GM12872 (cell line): ENCODE data around the gene CD276.

ENCODE experiments used
- TF ChIP-seq, protein P1 (sequence below): IDR thresholded peaks from 3 replicates; pipeline ENCODE4 v1.5.1; 2011; ENCODE audit warnings: low read depth, mild to moderate bottlenecking, low read length, moderate library complexity; ENCODE audit not compliant: insufficient read depth

The CD276 gene

DNA sequence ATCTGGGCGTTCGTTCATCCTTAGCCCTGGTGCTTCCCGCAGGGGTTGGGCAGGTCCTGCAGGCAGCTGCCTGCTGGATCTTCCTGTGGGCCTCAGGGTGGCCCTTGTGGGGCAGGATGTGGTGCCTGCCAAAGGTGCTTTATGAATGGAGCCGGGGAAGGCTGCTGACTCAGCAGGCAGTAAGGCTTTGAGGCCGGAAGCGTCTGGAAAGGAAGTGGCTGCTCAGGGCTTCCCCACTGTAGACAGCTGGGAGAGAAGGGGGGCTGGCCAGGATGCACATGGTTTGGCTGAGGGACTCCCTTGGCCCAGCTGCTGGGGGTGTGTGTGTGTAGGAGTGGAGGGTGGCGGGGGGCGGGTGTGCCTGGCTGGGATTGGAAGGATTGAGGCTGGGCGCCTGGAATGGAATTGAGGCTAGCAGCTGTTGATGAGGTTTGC is 12.9 kb downstream of the CD276 start:
- TF ChIP-seq, protein P1, sequence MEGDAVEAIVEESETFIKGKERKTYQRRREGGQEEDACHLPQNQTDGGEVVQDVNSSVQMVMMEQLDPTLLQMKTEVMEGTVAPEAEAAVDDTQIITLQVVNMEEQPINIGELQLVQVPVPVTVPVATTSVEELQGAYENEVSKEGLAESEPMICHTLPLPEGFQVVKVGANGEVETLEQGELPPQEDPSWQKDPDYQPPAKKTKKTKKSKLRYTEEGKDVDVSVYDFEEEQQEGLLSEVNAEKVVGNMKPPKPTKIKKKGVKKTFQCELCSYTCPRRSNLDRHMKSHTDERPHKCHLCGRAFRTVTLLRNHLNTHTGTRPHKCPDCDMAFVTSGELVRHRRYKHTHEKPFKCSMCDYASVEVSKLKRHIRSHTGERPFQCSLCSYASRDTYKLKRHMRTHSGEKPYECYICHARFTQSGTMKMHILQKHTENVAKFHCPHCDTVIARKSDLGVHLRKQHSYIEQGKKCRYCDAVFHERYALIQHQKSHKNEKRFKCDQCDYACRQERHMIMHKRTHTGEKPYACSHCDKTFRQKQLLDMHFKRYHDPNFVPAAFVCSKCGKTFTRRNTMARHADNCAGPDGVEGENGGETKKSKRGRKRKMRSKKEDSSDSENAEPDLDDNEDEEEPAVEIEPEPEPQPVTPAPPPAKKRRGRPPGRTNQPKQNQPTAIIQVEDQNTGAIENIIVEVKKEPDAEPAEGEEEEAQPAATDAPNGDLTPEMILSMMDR, result no peak

DNA sequence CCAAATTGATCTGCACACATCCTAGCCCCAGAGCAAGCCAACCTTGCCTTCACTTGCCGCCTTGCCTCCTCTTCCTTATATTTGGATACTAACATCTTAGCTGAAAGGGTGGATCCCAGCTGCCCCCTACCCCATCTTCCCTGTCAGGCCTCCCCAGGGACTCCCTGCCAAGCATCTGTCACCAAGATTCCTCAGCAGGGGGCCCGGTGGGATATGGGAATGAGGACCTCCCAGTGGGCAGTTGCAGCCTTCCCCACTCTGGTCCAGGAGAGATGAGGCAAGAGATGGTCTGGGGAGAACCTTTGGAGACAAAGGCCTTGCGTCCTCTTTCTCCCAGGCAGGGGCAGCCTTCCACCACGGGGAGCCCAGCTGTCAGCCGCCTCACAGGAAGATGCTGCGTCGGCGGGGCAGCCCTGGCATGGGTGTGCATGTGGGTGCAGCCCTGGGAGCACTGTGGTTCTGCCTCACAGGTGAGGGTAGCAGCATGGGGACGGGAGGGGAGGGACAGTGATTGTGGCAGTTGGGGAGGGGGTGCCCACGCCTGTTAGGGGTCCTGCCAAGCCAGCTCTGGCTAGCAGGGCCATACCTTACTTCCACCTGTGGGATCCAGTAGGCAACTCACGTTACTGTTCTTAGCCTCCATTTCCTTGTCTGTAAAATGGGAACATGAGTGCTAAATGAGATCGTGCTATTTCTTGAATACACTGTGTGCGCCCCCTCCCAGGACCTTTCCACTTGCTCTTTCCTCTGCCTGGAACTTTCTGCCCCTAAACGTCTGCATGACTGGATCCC is 15.3 kb downstream of the CD276 start:
- TF ChIP-seq, protein P1, result no peak

GRCh38 chr15:73700041-73700842 is 16.1 kb downstream of the CD276 start:
- TF ChIP-seq, protein P1, result peak; percentile 88

DNA sequence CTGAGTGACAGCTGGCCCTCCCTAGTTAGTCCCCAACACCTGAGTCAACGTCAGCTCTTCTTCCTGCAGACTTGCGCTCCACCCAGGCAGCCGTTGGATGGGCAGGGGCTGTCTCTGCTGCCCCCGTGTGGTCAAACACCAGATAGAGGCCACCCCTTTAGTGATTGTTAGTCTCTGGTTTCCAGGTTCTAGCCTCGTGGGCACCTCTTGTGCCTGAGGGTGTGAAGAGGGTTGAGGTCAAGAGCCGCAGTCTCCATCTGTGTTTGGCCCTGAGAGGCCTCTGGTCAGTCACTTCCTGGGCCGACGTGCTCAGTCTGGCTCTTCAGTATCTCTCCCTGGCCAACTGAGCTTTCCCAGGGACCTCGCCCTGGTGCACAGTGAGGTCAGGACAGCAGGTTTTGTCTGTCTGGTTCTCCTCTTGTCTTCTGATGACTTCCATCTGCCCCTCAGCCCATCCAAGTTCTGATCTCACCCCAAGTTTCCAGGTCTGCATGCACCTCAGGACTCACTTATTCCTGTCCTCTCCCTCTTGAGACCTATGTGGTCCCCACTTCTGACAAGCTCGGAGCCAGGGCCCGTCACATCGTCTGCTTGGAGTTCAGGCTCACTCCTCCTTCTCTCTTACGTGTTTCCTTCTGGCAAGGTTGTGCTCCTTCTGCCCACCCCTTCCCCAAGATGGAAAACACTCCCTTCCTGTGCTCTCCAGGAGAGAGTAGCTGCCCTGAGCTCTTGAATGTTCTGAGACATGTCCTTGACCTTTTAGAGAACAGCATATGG is 20.9 kb downstream of the CD276 start:
- TF ChIP-seq, protein P1, result peak; percentile 94

DNA sequence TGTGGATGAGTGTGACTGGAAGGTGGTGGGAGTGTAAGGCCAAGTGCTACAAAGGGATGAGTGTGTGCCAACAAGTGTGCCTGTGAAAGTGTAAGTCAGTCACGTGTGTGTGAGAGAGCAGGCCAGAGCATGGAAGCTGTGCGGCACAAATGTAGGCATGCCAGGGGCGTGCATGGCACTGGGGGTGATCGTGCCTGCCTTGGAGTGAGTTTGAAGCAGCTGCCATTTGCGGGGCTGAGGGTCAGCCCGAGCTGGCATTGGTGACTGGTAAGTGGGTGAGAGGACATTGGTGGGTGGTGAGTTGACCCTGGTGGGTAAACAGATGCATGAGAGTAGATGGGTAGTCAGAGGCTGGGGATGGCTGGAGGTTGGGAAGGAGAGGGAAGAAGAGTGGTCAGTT is 24.5 kb downstream of the CD276 start:
- TF ChIP-seq, protein P1, result no peak

DNA sequence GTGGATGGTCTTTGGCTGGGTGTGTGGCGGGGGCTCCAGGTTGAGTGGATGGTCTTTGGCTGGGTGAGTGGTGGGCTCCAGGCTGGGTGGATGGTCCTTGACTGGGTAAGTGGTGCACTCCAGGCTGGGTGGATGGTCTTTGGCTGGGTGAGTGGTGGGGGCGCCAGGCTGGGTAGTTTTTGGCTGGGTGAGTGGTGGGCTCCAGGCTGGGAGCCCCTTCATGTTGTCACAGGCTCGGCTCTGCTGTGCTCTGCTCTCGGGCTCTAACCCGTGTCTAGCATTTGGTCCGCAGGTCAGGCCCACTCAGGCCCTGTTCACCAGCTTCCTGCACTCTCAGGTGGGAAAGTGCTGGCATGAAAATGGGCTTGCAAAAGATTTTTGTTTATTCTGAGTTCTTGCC is 25.1 kb downstream of the CD276 start:
- TF ChIP-seq, protein P1, result no peak

DNA sequence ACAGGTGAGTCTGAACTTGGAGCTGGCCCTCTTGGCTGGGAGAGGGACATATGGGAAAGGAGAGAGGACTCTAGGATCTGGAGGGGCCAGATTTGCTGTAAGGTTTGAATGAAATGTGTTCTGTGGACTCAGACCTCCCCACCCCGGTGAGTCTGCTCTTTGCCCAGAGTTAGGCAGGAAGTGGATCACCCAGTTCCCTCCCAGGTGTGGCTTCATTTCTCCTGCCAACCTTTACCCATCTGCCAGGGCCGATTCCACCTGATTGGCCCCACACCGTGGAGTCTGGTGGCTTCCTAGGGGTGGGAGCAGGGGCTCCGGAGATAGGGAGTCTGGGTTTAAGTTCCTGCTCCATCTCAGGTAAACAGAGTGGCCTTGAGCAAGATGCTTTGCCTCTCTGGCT is 25.5 kb downstream of the CD276 start:
- TF ChIP-seq, protein P1, result no peak
